NCI-H2029 (cell line): ENCODE data around the gene USP17L28.
"Not testable (repeated sequence)": the region's sequence is repeated elsewhere in the genome, so short reads cannot be mapped to it uniquely, and the experiment has no call there.

ENCODE experiments used
- DNase-seq: peaks from one replicate; lab custom pipeline; 2025; lab: John Stamatoyannopoulos, UW

The USP17L28 gene

GRCh38 chr4:9348593-9348992, at the start of gene USP17L28:
Gene USP17L28 (plus strand): TSS chr4:9348893. CDS start chr4:9348893, 0 bp downstream.
- DNase-seq: not testable (repeated sequence)

DNA sequence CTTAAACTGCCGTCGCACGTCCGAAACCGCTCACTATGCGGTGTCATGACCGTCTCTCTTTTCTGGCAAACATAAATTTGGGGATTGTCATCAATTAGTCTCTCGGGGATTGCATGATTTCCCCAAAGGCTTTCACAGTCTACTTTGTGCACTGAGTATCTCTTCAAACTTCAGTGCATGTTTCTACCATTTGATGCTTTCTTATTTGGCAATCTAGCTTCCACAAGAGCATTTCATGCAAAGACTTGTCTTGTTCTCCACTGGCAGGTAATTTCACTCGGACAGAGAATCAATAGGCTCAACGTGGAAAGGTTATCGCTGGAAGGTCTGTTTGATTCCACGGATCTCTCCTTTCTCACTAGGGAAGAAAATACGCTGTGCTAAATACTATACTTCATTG, 24.5 kb upstream of the USP17L28 start:
- DNase-seq: not testable (repeated sequence)

GRCh38 chr4:9324865-9325264, 23.8 kb upstream of the USP17L28 start, which contains the start of gene USP17L24:
Gene USP17L24 (plus strand): TSS chr4:9325165. CDS start chr4:9325165, 0 bp downstream.
- DNase-seq: not testable (repeated sequence)

GRCh38 chr4:9329611-9330010, 19.1 kb upstream of the USP17L28 start, which contains the start of gene USP17L25:
Gene USP17L25 (plus strand): TSS chr4:9329911. CDS start chr4:9329911, 0 bp downstream.
- DNase-seq: not testable (repeated sequence)

- not testable (repeated sequence) for DNase-seq
Observed at GRCh38 chr4:9334358-9334757, 14.3 kb upstream of the USP17L28 start, which contains the start of gene USP17L26. Gene USP17L26 (plus strand): TSS chr4:9334658. CDS start chr4:9334658, 0 bp downstream.

- DNase-seq: not testable (repeated sequence)
Observed at GRCh38 chr4:9339103-9339502, 9.6 kb upstream of the USP17L28 start, which contains the start of gene USP17L5. Gene USP17L5 (plus strand): TSS chr4:9339403. CDS start chr4:9339403, 0 bp downstream.

DNA sequence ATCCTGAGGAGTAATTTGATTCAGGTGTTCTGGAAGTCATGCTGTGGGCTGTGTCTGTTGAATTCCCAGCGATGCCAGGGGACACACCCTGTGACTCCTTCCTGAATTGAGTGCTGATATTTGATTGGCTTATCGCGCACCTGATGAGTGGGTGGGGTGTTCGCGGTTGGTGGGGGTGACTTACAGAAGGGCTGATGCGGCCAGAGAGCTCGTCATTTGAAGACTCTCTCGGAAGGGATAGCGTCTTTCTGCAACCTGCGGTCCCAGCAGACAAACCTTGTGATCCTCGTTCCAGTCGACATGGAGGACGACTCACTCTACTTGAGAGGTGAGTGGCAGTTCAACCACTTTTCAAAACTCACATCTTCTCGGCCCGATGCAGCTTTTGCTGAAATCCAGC, 4.8 kb upstream of the USP17L28 start, which contains the start of gene USP17L27:
TSS of gene USP17L27 (plus strand) at position 301 of the 400 bp plus-strand sequence. CDS start at position 301, 0 bp downstream.
- DNase-seq: not testable (repeated sequence)

- not testable (repeated sequence) for DNase-seq
Observed at GRCh38 chr4:9350866-9351265, 2.2 kb downstream of the USP17L28 start.

- DNase-seq: not testable (repeated sequence)
Observed at GRCh38 chr4:9353338-9353737, 4.6 kb downstream of the USP17L28 start, which contains the start of gene USP17L29. Gene USP17L29 (plus strand): TSS chr4:9353638. CDS start chr4:9353638, 0 bp downstream.

DNA sequence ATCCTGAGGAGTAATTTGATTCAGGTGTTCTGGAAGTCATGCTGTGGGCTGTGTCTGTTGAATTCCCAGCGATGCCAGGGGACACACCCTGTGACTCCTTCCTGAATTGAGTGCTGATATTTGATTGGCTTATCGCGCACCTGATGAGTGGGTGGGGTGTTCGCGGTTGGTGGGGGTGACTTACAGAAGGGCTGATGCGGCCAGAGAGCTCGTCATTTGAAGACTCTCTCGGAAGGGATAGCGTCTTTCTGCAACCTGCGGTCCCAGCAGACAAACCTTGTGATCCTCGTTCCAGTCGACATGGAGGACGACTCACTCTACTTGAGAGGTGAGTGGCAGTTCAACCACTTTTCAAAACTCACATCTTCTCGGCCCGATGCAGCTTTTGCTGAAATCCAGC, 14.1 kb downstream of the USP17L28 start, which contains the start of gene USP17L30:
TSS of gene USP17L30 (plus strand) at position 301 of the 400 bp plus-strand sequence. CDS start at position 301, 0 bp downstream.
- DNase-seq: not testable (repeated sequence)

GRCh38 chr4:9379881-9380280, 31.2 kb downstream of the USP17L28 start:
- DNase-seq: not testable (repeated sequence)

DNA sequence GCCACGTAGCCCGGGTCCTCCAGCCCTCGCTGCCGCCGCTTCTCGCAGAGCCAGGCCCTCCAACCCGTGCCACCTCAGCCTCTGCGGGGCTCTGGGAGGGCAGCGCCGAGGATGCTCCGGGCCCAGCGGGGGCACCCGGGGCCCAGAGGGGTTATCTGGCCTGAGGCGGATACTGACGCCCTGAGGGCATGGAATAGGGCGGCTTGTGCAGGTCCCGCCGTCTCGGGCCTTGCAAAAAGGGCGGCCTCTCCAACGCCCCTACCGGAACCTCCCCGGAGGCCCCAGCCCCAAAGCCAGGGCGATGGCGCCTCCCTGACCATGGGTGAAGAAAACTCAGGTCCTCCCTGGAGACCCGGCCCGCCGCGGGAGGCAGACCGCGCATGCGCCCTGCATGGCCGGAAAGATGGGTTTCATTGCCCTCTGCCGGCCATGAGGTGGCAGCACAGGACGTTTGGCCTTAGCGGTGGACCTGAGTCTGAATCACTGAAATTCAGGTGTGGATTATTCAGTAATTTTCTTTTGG, 32.4 kb downstream of the USP17L28 start:
- DNase-seq: not testable (repeated sequence)

DNA sequence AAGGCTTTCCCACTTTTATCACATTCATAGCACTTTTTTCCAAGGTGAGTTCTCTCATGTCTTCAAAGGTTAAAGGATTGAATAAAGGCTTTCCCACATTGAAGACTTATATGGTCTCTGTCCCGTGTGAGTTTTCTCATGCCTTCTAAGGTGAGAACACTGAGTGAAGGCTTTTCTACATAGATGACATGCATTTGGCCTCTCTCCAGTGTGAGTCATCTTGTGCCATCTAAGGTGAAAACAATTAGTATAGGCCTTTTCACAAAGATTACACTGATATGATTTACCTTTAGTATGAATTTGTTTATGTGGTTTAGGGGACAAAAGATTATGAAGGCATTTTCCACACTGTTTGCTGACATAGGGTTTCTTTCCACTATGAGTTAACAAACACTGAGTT, 35.4 kb downstream of the USP17L28 start:
- DNase-seq: no peak

GRCh38 chr4:9389001-9389400, 40.3 kb downstream of the USP17L28 start:
- DNase-seq: not testable (repeated sequence)
